SK-N-SH treated with all-trans-retinoic acid at 6 μM for 48 hours (cell line): ENCODE results near the gene RIMS4.

Source experiments
- CSDC2 ChIP-seq: fragments of 250-450 bp; sonication (Bioruptor Pico); IDR thresholded peaks from 2 replicates; pipeline ENCODE4 v1.5.0; 2020; ENCODE audit warnings: mild to moderate bottlenecking, moderate library complexity
- OSR1 ChIP-seq: fragments of 250-450 bp; sonication (Bioruptor Pico); IDR thresholded peaks from 2 replicates; pipeline ENCODE4 v1.8.0; 2022; ENCODE audit warnings: moderate library complexity, mild to moderate bottlenecking, inconsistent platforms
- PATZ1 ChIP-seq: fragments of 250-450 bp; sonication (Bioruptor Pico); IDR thresholded peaks from 2 replicates; pipeline ENCODE4 v1.8.0; 2020; ENCODE audit warnings: mild to moderate bottlenecking, moderate library complexity, borderline replicate concordance
- ZFP3 ChIP-seq: fragments of 250-450 bp; sonication (Bioruptor Pico); IDR thresholded peaks from 2 replicates; pipeline ENCODE4 v1.5.0; 2020; ENCODE audit warnings: mild to moderate bottlenecking, moderate library complexity
- TF ChIP-seq, protein P1 (sequence below): fragments of 250-450 bp; sonication (Bioruptor Pico); IDR thresholded peaks from 2 replicates; pipeline ENCODE4 v1.8.0; 2021; ENCODE audit warnings: low read depth, mild to moderate bottlenecking, moderate library complexity, borderline replicate concordance
- TF ChIP-seq, protein P2 (sequence below): fragments of 250-450 bp; sonication (Bioruptor Pico); IDR thresholded peaks from 2 replicates; pipeline ENCODE4 v1.5.0; 2020; ENCODE audit warnings: mild to moderate bottlenecking, moderate library complexity

- TF ChIP-seq, protein P1, sequence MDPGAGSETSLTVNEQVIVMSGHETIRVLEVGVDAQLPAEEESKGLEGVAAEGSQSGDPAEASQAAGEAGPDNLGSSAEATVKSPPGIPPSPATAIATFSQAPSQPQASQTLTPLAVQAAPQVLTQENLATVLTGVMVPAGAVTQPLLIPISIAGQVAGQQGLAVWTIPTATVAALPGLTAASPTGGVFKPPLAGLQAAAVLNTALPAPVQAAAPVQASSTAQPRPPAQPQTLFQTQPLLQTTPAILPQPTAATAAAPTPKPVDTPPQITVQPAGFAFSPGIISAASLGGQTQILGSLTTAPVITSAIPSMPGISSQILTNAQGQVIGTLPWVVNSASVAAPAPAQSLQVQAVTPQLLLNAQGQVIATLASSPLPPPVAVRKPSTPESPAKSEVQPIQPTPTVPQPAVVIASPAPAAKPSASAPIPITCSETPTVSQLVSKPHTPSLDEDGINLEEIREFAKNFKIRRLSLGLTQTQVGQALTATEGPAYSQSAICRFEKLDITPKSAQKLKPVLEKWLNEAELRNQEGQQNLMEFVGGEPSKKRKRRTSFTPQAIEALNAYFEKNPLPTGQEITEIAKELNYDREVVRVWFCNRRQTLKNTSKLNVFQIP (CRISPR knock-in tag): no peak
- no peak for TF ChIP-seq ZFP3 (CRISPR knock-in tag)
- TF ChIP-seq, protein P2, sequence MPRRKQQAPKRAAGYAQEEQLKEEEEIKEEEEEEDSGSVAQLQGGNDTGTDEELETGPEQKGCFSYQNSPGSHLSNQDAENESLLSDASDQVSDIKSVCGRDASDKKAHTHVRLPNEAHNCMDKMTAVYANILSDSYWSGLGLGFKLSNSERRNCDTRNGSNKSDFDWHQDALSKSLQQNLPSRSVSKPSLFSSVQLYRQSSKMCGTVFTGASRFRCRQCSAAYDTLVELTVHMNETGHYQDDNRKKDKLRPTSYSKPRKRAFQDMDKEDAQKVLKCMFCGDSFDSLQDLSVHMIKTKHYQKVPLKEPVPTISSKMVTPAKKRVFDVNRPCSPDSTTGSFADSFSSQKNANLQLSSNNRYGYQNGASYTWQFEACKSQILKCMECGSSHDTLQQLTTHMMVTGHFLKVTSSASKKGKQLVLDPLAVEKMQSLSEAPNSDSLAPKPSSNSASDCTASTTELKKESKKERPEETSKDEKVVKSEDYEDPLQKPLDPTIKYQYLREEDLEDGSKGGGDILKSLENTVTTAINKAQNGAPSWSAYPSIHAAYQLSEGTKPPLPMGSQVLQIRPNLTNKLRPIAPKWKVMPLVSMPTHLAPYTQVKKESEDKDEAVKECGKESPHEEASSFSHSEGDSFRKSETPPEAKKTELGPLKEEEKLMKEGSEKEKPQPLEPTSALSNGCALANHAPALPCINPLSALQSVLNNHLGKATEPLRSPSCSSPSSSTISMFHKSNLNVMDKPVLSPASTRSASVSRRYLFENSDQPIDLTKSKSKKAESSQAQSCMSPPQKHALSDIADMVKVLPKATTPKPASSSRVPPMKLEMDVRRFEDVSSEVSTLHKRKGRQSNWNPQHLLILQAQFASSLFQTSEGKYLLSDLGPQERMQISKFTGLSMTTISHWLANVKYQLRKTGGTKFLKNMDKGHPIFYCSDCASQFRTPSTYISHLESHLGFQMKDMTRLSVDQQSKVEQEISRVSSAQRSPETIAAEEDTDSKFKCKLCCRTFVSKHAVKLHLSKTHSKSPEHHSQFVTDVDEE (CRISPR knock-in tag): no peak
- TF ChIP-seq CSDC2: no peak
- TF ChIP-seq OSR1: no peak
- TF ChIP-seq PATZ1 (CRISPR knock-in tag): no peak
These were observed 108.5 kb downstream of the RIMS4 start for GRCh38 chr20:44701858-44702256.
